HG03469 (cell line): ENCODE results near the gene PTPRM.

ENCODE experiments used
- ATAC-seq: cut with Tn5 transposase; IDR thresholded peaks from one replicate; pipeline ENCODE4 v1.9.1; 2021; ENCODE audit warnings: mild to moderate bottlenecking, moderate library complexity, moderate number of reproducible peaks; ENCODE audit not compliant: unreplicated experiment

PTPRM gene

DNA sequence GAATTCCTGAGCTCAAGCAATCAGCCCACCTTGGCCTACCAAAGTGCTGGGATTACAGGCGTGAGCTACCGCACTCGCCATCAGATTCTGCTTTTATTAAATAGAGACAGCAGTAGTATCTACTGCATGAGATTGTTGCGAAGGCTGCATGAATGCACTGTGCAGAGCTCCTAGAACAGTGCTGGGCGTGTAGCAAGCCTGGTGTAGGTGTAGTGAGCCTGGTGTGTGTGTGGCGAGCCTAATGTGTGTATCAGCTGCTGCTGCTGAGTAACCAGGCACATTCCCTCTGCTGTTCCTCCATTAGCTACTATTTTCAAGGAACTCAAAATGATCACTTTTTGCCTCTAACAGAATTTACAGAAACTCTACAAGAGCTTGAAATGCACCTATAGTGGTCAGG is 57.6 kb downstream of the PTPRM start:
- no peak for ATAC-seq

DNA sequence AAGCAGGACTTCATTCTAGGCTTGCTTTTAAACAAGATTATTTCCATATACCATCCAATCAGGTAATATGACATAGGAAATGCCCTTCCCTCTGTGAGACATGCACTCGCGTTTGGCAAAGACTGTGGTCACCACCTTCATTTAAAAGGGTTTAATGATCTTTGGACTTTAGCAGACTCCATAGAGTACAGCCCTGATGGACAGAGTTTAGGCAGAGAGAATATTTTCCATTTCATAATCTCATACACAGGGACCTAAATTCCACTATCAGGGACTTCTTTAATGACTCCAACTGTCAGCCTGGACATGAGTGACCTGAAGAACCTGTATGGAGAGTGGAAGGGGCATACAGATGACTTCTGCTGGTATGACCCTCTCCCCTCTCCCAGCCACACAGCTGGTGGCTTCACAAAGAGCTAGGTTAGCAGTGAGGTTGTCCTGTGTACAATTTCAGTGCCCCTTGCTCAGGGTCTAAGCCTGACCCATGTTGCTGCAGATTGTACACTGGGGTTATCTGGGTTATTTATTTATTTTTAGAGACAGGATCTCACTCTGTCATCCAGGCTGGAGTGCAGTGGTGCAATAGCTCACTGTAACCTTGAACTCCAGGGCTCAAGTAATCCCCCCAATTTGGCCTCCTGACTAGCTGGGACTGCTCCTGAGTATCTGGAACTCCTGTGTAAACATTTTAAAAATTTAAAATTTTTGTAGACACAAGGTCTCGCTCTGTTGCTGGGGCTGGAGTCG is 59.2 kb downstream of the PTPRM start:
- no peak for ATAC-seq

- no peak for ATAC-seq
Observed at GRCh38 chr18:7626922-7627440, 59.9 kb downstream of the PTPRM start.

DNA sequence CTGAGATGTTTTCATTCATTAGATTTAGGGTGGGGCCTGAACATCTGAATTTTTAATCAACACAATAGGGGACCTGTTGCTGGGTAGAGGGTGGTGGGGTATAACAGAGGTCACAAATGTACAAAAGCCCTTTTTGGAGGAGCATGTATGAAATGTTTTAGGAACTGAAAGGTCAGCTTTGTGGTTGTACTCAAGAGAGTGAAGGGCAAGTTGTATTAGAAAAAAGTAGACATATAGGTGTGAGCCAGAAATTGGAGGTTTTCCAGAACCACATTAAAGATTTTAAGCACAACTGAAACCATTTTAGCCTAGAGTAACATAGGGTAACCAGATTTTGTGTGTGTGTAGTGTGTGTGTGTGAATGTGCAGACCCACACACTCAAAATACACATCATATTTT is 62.3 kb downstream of the PTPRM start:
- no peak for ATAC-seq

- no peak for ATAC-seq
Observed at GRCh38 chr18:7630731-7631442, 63.8 kb downstream of the PTPRM start.

DNA sequence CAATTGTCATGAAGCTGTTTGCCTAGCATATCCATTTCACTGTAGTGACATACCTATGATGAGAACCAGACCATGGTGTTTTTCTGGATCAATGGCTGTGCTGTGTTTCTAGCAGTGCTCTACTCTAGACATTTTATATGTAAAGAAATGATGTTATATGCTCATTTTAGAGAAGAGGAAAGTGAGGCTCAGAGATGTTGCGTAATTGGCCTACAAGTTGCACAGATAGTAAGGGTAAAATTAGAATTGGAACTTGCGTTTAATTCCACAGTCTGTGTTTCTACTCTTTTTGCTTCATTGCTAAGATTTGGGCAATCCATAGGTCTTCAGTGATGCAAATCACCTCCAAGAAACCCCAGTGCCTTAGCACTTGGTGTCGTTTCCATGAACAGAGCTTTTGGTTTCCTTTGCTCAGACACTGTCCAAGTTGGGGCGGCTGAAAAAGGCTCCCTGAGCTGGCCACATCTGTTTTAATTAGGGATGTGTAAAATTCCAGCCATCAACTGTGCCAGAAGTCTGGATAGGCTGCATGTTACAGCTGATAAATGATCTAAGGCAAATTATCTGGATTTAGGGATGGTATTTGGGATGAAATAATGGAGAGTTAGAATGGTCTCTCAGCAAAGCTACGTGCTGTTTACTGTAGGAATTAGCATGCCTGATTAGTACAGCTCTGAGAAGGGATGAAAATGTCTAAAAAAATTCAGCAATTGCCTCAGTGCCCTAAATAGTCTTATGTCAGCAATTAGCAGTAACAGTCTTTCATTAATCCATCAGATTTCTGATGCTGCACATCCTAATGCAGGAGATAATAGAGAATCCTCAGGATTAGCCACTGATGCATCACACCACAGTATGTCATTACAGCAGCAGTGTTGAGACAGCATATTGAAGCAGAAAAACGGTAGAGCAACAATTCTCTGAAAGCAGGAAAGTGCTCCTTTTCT is 65.3 kb downstream of the PTPRM start:
- ATAC-seq: no peak

DNA sequence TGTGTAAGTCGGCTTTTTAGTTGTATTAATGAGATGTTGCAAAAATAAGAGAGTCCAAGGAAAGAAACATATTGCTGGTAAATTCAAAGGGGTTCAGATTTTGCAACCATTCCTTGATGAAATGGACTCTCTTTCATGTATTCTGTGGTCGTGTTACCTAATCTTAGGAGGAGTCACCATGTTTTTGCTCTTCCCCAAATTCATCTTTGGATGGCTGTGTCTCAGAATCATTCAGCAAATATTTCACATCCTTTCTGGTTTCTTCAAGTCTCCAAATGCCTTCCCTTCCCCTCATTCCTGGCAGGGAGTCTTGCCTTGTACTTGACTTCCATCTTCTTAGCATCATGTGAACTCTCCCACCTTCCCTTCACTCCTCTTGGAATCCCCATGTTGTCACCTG is 66.1 kb downstream of the PTPRM start:
- no peak for ATAC-seq

GRCh38 chr18:7635948-7636347 is 68.8 kb downstream of the PTPRM start:
- ATAC-seq: no peak

DNA sequence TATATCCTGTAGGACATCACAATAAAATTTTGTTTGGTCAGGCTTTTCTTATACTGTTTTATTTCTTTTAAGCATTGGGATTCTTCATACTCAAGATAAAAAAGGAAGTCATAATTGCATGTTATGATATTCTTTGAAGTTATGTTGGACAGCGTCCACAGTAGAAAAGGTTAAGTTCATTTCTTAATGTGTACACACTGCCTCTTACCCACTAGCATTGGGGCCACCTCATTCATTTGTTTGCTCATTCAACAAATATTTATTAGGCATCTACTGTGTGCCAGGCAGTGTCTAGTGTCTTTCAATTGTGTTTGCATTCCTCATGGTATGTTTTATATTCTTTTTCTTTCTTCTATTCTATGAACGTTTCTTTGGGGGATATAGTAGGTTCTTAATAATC is 70.2 kb downstream of the PTPRM start:
- no peak for ATAC-seq

- no peak for ATAC-seq
Observed at GRCh38 chr18:7638321-7638720, 71.2 kb downstream of the PTPRM start.

DNA sequence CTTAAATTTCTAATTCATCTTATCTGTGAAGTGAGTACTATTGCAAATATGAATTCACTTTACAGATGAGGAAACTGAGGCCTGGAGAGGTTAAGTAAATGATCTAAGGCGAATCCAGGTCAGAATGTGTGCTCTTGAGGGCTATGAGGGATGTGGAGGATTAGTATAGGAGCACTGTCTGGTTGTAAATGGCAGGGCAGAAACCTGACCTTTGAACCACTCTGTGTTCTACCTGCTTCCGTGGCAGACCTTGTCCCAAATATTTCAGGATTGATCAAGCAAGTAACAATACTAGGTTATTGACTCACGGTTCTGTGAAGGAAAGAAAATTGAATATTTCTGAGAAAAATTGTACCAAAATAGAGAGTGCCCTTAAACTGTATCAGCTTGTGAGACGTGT is 74.7 kb downstream of the PTPRM start:
- ATAC-seq: no peak

- ATAC-seq: no peak
Observed at GRCh38 chr18:7642331-7642890, 75.3 kb downstream of the PTPRM start.

DNA sequence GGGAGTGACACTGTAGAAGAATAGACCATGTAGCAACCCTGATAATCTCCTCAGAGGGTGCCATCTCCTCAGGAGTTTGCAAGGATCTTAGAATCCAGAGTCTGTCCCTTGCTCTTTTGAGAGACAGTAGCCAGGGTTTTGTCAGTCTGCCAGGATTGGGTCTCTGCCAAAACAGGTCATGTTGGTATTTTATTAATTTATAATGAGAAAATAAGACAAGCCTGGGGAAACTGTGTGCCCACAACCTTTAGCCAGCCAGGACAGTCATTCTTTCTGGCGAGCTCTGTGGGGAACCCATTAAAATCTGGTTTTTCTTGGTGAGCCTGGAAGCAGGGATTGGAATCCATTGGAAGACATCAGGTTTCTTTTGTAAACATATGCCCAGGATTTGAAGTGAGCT is 78.6 kb downstream of the PTPRM start:
- no peak for ATAC-seq

GRCh38 chr18:7646174-7646886 is 79.2 kb downstream of the PTPRM start:
- no peak for ATAC-seq

- ATAC-seq: no peak
Observed at GRCh38 chr18:7647500-7647899, 80.4 kb downstream of the PTPRM start.

- no peak for ATAC-seq
Observed at GRCh38 chr18:7657050-7657449, 89.9 kb downstream of the PTPRM start.

GRCh38 chr18:7657937-7658336 is 90.8 kb downstream of the PTPRM start:
- ATAC-seq: no peak

- ATAC-seq: no peak
Observed at GRCh38 chr18:7658701-7659100, 91.6 kb downstream of the PTPRM start.

- no peak for ATAC-seq
Observed at GRCh38 chr18:7661207-7661606, 94.1 kb downstream of the PTPRM start.

DNA sequence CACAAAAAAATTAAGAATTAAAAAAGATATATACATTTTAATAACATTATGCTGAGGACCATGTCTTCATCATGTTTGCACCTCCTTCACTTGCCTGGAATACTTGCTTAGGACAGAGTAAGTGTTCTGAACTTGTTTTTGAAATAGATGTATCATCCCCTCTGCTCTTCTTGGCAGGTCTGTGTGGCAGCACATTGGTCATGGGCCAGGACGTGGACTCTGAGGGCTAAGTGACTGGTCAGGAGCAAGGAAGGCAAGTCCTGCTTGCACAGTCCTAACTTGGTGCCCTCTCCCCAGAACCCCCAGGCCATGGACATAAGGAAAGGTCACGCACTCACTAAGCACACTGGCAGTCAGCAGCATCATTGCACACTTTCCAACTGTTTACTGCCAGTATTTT is 95.8 kb downstream of the PTPRM start:
- no peak for ATAC-seq
